HG02623 (cell line): ENCODE results near the gene INPP5E.

ENCODE experiments used
- ATAC-seq: cut with Tn5 transposase; IDR thresholded peaks from one replicate; pipeline ENCODE4 v1.9.1; 2021; ENCODE audit warnings: moderate library complexity; ENCODE audit not compliant: unreplicated experiment

Gene INPP5E

GRCh38 chr9:136391737-136392537, 47.7 kb downstream of the INPP5E start:
- no peak for ATAC-seq

GRCh38 chr9:136389396-136389795, 50.2 kb downstream of the INPP5E start:
- no peak for ATAC-seq

- no peak for ATAC-seq
Measured at GRCh38 chr9:136387217-136387616, 52.4 kb downstream of the INPP5E start.

- no peak for ATAC-seq
Measured at GRCh38 chr9:136386018-136386417, 53.6 kb downstream of the INPP5E start.

- no peak for ATAC-seq
Measured at GRCh38 chr9:136385015-136385414, 54.6 kb downstream of the INPP5E start.

GRCh38 chr9:136383436-136383835, 56.2 kb downstream of the INPP5E start:
- ATAC-seq: no peak

GRCh38 chr9:136381966-136382513, 57.6 kb downstream of the INPP5E start:
- no peak for ATAC-seq

- no peak for ATAC-seq
Measured at GRCh38 chr9:136381311-136381710, 58.3 kb downstream of the INPP5E start.

GRCh38 chr9:136380381-136380780, 59.3 kb downstream of the INPP5E start:
- ATAC-seq: no peak

GRCh38 chr9:136379891-136380290, 59.8 kb downstream of the INPP5E start:
- ATAC-seq: no peak

GRCh38 chr9:136379401-136379800, 60.2 kb downstream of the INPP5E start:
- no peak for ATAC-seq

- no peak for ATAC-seq
Measured at GRCh38 chr9:136379003-136379287, 60.7 kb downstream of the INPP5E start.
